H9 (cell line): ENCODE data around the gene STH. TPM values are rescaled to one million over a fixed set of nuclear protein-coding genes. Genes with fewer than 3 reads are reported as not detected.

Source experiments
- DNase-seq: peaks from one replicate; pipeline ENCODE4 v3.0.0-alpha.2; 2017
- H2AFZ ChIP-seq: one replicate; pipeline ENCODE4 v1.6.1; 2013; ENCODE audit warnings: mild to moderate bottlenecking, low read length, control low read depth, moderate library complexity
- H2AK5ac ChIP-seq: 2 replicates; pipeline ENCODE4 v1.6.1; 2013; ENCODE audit warnings: low read length, control low read depth, mixed read lengths; ENCODE audit not compliant: insufficient read length
- H2BK120ac ChIP-seq: one replicate; pipeline ENCODE4 v1.6.1; 2013; ENCODE audit warnings: low read depth, mild to moderate bottlenecking, low read length, control low read depth, inconsistent platforms; ENCODE audit not compliant: poor library complexity, severe bottlenecking
- H2BK12ac ChIP-seq: 2 replicates; pipeline ENCODE4 v1.6.1; 2013; ENCODE audit warnings: low read length, control low read depth, mixed read lengths, low read depth; ENCODE audit not compliant: insufficient read length
- H2BK15ac ChIP-seq: 2 replicates; pipeline ENCODE4 v1.6.1; 2013; ENCODE audit warnings: low read depth, low read length, control low read depth
- H2BK20ac ChIP-seq: one replicate; pipeline ENCODE4 v1.6.1; 2013; ENCODE audit warnings: low read depth, mild to moderate bottlenecking, low read length, control low read depth, inconsistent platforms; ENCODE audit not compliant: poor library complexity, severe bottlenecking
- H2BK5ac ChIP-seq: 2 replicates; pipeline ENCODE4 v1.6.1; 2013; ENCODE audit warnings: low read length, control low read depth, mixed read lengths; ENCODE audit not compliant: insufficient read length
- H3K14ac ChIP-seq: 2 replicates; pipeline ENCODE4 v1.6.1; 2013; ENCODE audit warnings: low read length, control low read depth; ENCODE audit not compliant: insufficient read depth
- H3K18ac ChIP-seq: 2 replicates; pipeline ENCODE4 v1.6.1; 2013; ENCODE audit warnings: low read depth, mild to moderate bottlenecking, mixed read lengths, low read length, control low read depth; ENCODE audit not compliant: insufficient read length
- H3K23ac ChIP-seq: 2 replicates; pipeline ENCODE4 v1.6.1; 2013; ENCODE audit warnings: low read length, control low read depth, mixed read lengths, low read depth; ENCODE audit not compliant: insufficient read length
- H3K23me2 ChIP-seq: 2 replicates; pipeline ENCODE4 v1.6.1; 2013; ENCODE audit warnings: low read depth, mild to moderate bottlenecking, mixed read lengths, low read length, control low read depth; ENCODE audit not compliant: insufficient read length, poor library complexity, severe bottlenecking
- H3K27ac ChIP-seq: 2 replicates; pipeline ENCODE4 v1.5.1; 2013; ENCODE audit warnings: low read length, control low read depth, mixed read lengths, low read depth; ENCODE audit not compliant: insufficient read length
- H3K27me3 ChIP-seq: 2 replicates; pipeline ENCODE4 v1.6.1; 2013; ENCODE audit warnings: low read length, control low read depth, inconsistent platforms; ENCODE audit not compliant: insufficient read depth
- H3K4ac ChIP-seq: 2 replicates; pipeline ENCODE4 v1.6.1; 2013; ENCODE audit warnings: low read depth, mild to moderate bottlenecking, control low read depth, inconsistent platforms, low read length, moderate library complexity
- H3K4me1 ChIP-seq: 2 replicates; pipeline ENCODE4 v1.6.1; 2013; ENCODE audit warnings: low read length, control low read depth, inconsistent platforms; ENCODE audit not compliant: insufficient read depth
- H3K4me2 ChIP-seq: 2 replicates; pipeline ENCODE4 v1.6.1; 2013; ENCODE audit warnings: low read length, control low read depth, mixed read lengths; ENCODE audit not compliant: insufficient read length, insufficient read depth
- H3K56ac ChIP-seq: 2 replicates; pipeline ENCODE4 v1.6.1; 2013; ENCODE audit warnings: low read depth, mild to moderate bottlenecking, mixed read lengths, low read length, control low read depth; ENCODE audit not compliant: insufficient read length
- H3K79me1 ChIP-seq: 2 replicates; pipeline ENCODE4 v1.6.1; 2013; ENCODE audit warnings: low read depth, mild to moderate bottlenecking, moderate library complexity, low read length, control low read depth, inconsistent platforms; ENCODE audit not compliant: insufficient read depth, poor library complexity, severe bottlenecking
- H3K79me2 ChIP-seq: 2 replicates; pipeline ENCODE4 v1.6.1; 2013; ENCODE audit warnings: low read length, control low read depth, inconsistent platforms; ENCODE audit not compliant: insufficient read depth
- H3K9ac ChIP-seq: 2 replicates; pipeline ENCODE4 v1.6.1; 2013; ENCODE audit warnings: low read length, control low read depth, mixed read lengths; ENCODE audit not compliant: insufficient read length; ENCODE audit errors: extremely low read depth
- H3K9me3 ChIP-seq: one replicate; pipeline ENCODE4 v1.6.1; 2013; ENCODE audit warnings: low read depth, low read length, inconsistent platforms; ENCODE audit not compliant: control insufficient read depth
- H3T11ph ChIP-seq: one replicate; pipeline ENCODE4 v1.6.1; 2013; ENCODE audit warnings: mild to moderate bottlenecking, low read length, control low read depth, inconsistent platforms
- H4K20me1 ChIP-seq: one replicate; pipeline ENCODE4 v1.6.1; 2013; ENCODE audit not compliant: control insufficient read depth, insufficient read length, insufficient read depth
- H4K5ac ChIP-seq: 2 replicates; pipeline ENCODE4 v1.6.1; 2013; ENCODE audit warnings: low read depth, mild to moderate bottlenecking, mixed read lengths, low read length, control low read depth; ENCODE audit not compliant: insufficient read length
- H4K8ac ChIP-seq: replicated peaks from 2 replicates; pipeline ENCODE4 v1.6.1; 2013; ENCODE audit warnings: low read length, control low read depth, mixed read lengths, low read depth; ENCODE audit not compliant: insufficient read length
- H4K91ac ChIP-seq: 2 replicates; pipeline ENCODE4 v1.6.1; 2013; ENCODE audit warnings: low read depth, mild to moderate bottlenecking, moderate library complexity, mixed read lengths, low read length, control low read depth; ENCODE audit not compliant: insufficient read length
- H3K27ac Mint-ChIP-seq, 3 experiments: 2 replicates in 2 of 3; 3 replicates in 1 of 3; pipeline ENCODE4 v1.8.0; 2020 to 2021; ENCODE audit warnings: mixed read lengths in 3 of 3, mild to moderate bottlenecking in 1 of 3, moderate library complexity in 1 of 3
- H3K27me3 Mint-ChIP-seq: 2 replicates; pipeline ENCODE4 v1.8.0; 2021; ENCODE audit warnings: low read depth, mild to moderate bottlenecking, moderate library complexity, mixed read lengths
- H3K36me3 Mint-ChIP-seq, 3 experiments: 2 replicates in 2 of 3; 3 replicates in 1 of 3; pipeline ENCODE4 v1.8.0; 2020 to 2021; ENCODE audit warnings: low read depth in 3 of 3, mixed read lengths in 3 of 3; ENCODE audit not compliant: insufficient read depth in 1 of 3
- H3K4me1 Mint-ChIP-seq, 2 experiments: 2 replicates each; pipeline ENCODE4 v1.8.0; 2020; ENCODE audit warnings: mixed read lengths in 2 of 2
- H3K4me3 Mint-ChIP-seq, 2 experiments: 2 replicates in 1 of 2; 3 replicates in 1 of 2; pipeline ENCODE4 v1.8.0; 2020 to 2021; ENCODE audit warnings: mild to moderate bottlenecking in 2 of 2, mixed read lengths in 2 of 2, moderate library complexity in 1 of 2
- H3K9me3 Mint-ChIP-seq, 2 experiments: 2 replicates in 1 of 2; 3 replicates in 1 of 2; pipeline ENCODE4 v1.8.0; 2020; ENCODE audit warnings: mild to moderate bottlenecking in 2 of 2, mixed read lengths in 2 of 2, moderate library complexity in 1 of 2
- CTCF ChIP-seq: fragments of 200-600 bp; sonication (generic); conservative IDR thresholded peaks from 3 replicates; pipeline ENCODE4 v1.8.0; 2021; ENCODE audit warnings: antibody characterized with exemption, mild to moderate bottlenecking
- WGBS: extraction: QIAGEN DNeasy Blood & Tissue Kit; methylation state at CpG from one replicate; pipeline ENCODE4 v1.1.7; 2013; ENCODE audit warnings: missing lambda C conversion rate, low lambda C conversion rate, mixed read lengths; ENCODE audit not compliant: insufficient read length; ENCODE audit errors: extremely low coverage; 5-methylcytosine and 5-hydroxymethylcytosine counted together
- total RNA-seq: library from RNA; stranded (reverse); gene quantifications from 2 replicates; pipeline ENCODE4 v1.2.1, GENCODE V29; 2021

Gene STH
- total RNA-seq, 1 experiment from 2014 or later: not detected

GRCh38 chr17:45958994-45959665, 39.9 kb upstream of the STH start:
- H2BK120ac ChIP-seq: no peak overlapping the region
- no CpG with 5 or more reads among the region's 9 CpGs for WGBS
- Mint-ChIP-seq H3K4me1 (peaks cover 3 to 7% of the 10 kb centered on the region in 2 experiments; a peak in 3 of 4 replicates), H3K4me3 (no peak overlapping the region; a peak in 1 of 5 replicates), H3K27ac (no peak overlapping the region), H3K36me3 (no peaks in the 10 kb centered on the region), H3K9me3 (no peaks in the 10 kb centered on the region), H3K27me3 (peaks cover 2% of the 10 kb centered on the region; the same call in 1 of the 2 replicates)
- H3T11ph ChIP-seq: no peak overlapping the region
- no peaks in the 10 kb centered on the region for H3K4me1 ChIP-seq
- H3K9me3 ChIP-seq: no peaks in the 10 kb centered on the region
- H3K27ac ChIP-seq: no peak overlapping the region
- no peak overlapping the region for H3K23ac ChIP-seq
- H3K18ac ChIP-seq: no peak overlapping the region
- no peaks in the 10 kb centered on the region for H3K79me1 ChIP-seq
- no peak overlapping the region for H2AK5ac ChIP-seq
- no peak overlapping the region for H3K56ac ChIP-seq
- no peak overlapping the region for H3K9ac ChIP-seq
- H3K14ac ChIP-seq: no peak overlapping the region
- no peak overlapping the region for H3K4me2 ChIP-seq
- H2BK20ac ChIP-seq: no peak overlapping the region
- DNase-seq: no peak
- H4K20me1 ChIP-seq: no peaks in the 10 kb centered on the region
- H4K8ac ChIP-seq: no peak overlapping the region
- no peak overlapping the region for H4K5ac ChIP-seq
- no peaks in the 10 kb centered on the region for H3K23me2 ChIP-seq
- H3K4ac ChIP-seq: no peak overlapping the region
- no peak overlapping the region for H2BK15ac ChIP-seq
- no peak overlapping the region for H2BK12ac ChIP-seq
- H3K79me2 ChIP-seq: no peaks in the 10 kb centered on the region
- H3K27me3 ChIP-seq: no peaks in the 10 kb centered on the region
- H2BK5ac ChIP-seq: no peak overlapping the region
- TF ChIP-seq CTCF: no peak
- H4K91ac ChIP-seq: no peak overlapping the region
- no peak overlapping the region for H2AFZ ChIP-seq
